Activated CD4-positive, alpha-beta T cell treated with anti-CD3 and anti-CD28 coated beads, Interleukin-2, amount 10 ng/mL, durations not matched to agents 24 days and 14 days (primary cell): Measurements from ENCODE around the gene CUBN. TPM values are rescaled to one million over a fixed set of nuclear protein-coding genes. Genes with fewer than 3 reads are reported as not detected.

Experiments used
- DNase-seq: peaks from one replicate; pipeline ENCODE4 v3.0.0; 2022
- H3K27ac Mint-ChIP-seq: one replicate; pipeline ENCODE4 v1.8.0; 2022; ENCODE audit warnings: mild to moderate bottlenecking, mixed read lengths
- H3K27me3 Mint-ChIP-seq: one replicate; pipeline ENCODE4 v1.8.0; 2022; ENCODE audit warnings: mixed read lengths
- H3K36me3 Mint-ChIP-seq: one replicate; pipeline ENCODE4 v1.8.0; 2022; ENCODE audit warnings: low read depth, mild to moderate bottlenecking, mixed read lengths
- H3K4me1 Mint-ChIP-seq: one replicate; pipeline ENCODE4 v1.8.0; 2021; ENCODE audit warnings: mixed read lengths
- H3K4me3 Mint-ChIP-seq: one replicate; pipeline ENCODE4 v1.8.0; 2022; ENCODE audit warnings: mild to moderate bottlenecking, moderate library complexity, mixed read lengths
- H3K9me3 Mint-ChIP-seq: one replicate; pipeline ENCODE4 v1.8.0; 2021; ENCODE audit warnings: mixed read lengths
- intact Hi-C: fragments of 100-400 bp; cut with micrococcal nuclease; formaldehyde crosslinking; loops from one replicate; pipeline ENCODE4 v1.15.1; 2023
- total RNA-seq: library from RNA; stranded (reverse); gene quantifications from 2 replicates; pipeline ENCODE4 v1.2.3, GENCODE V29; 2022

CUBN gene
- total RNA-seq, 1 donor from 2014 or later: 0.07 TPM

GRCh38 chr10:16950656-16951601 lies 178.7 kb downstream of the CUBN start:
- Mint-ChIP-seq H3K4me3 (no peak overlapping the region), H3K4me1 (peaks cover 7% of the 10 kb centered on the region), H3K27ac (no peak overlapping the region), H3K36me3 (no peaks in the 10 kb centered on the region), H3K27me3 (peaks cover 10% of the 10 kb centered on the region), H3K9me3 (no peaks in the 10 kb centered on the region)
- no peak for DNase-seq
- intact Hi-C loops: no loop called here

- Mint-ChIP-seq H3K36me3 (no peaks in the 10 kb centered on the region), H3K9me3 (no peaks in the 10 kb centered on the region), H3K27ac (no peak overlapping the region), H3K4me1 (peaks cover 7% of the 10 kb centered on the region), H3K27me3 (peaks cover 7% of the 10 kb centered on the region), H3K4me3 (no peak overlapping the region)
- no peak for DNase-seq
- intact Hi-C loops: no loop called here
Measured at GRCh38 chr10:16949816-16950215, 179.8 kb downstream of the CUBN start.

GRCh38 chr10:16948361-16948760 lies 181.2 kb downstream of the CUBN start:
- peaks cover 6% of the 10 kb centered on the region for H3K27me3 Mint-ChIP-seq
- no peak overlapping the region for H3K4me3 Mint-ChIP-seq
- peak; percentile 62 for DNase-seq
- H3K4me1 Mint-ChIP-seq: peaks cover 9% of the 10 kb centered on the region
- no peaks in the 10 kb centered on the region for H3K9me3 Mint-ChIP-seq
- H3K27ac Mint-ChIP-seq: no peak overlapping the region
- intact Hi-C loops: no loop called here
- no peaks in the 10 kb centered on the region for H3K36me3 Mint-ChIP-seq

- intact Hi-C loops: no loop called here
- no peak for DNase-seq
- Mint-ChIP-seq H3K27ac (no peak overlapping the region), H3K9me3 (no peaks in the 10 kb centered on the region), H3K36me3 (no peaks in the 10 kb centered on the region), H3K27me3 (peaks cover 10% of the 10 kb centered on the region), H3K4me3 (no peak overlapping the region), H3K4me1 (peaks cover 6% of the 10 kb centered on the region)
Measured at GRCh38 chr10:16947069-16947468, 182.5 kb downstream of the CUBN start.

- intact Hi-C loops: no loop called here
- H3K9me3 Mint-ChIP-seq: no peaks in the 10 kb centered on the region
- H3K4me3 Mint-ChIP-seq: no peak overlapping the region
- no peak overlapping the region for H3K27ac Mint-ChIP-seq
- no peak for DNase-seq
- H3K36me3 Mint-ChIP-seq: no peaks in the 10 kb centered on the region
- H3K4me1 Mint-ChIP-seq: peaks cover 3% of the 10 kb centered on the region
- H3K27me3 Mint-ChIP-seq: peaks cover 17% of the 10 kb centered on the region
Measured at GRCh38 chr10:16945593-16945992, 184.0 kb downstream of the CUBN start.

GRCh38 chr10:16944986-16945385 lies 184.6 kb downstream of the CUBN start:
- H3K27me3 Mint-ChIP-seq: peaks cover 18% of the 10 kb centered on the region
- H3K36me3 Mint-ChIP-seq: no peaks in the 10 kb centered on the region
- no peak for DNase-seq
- peaks cover 3% of the 10 kb centered on the region for H3K4me1 Mint-ChIP-seq
- no peak overlapping the region for H3K4me3 Mint-ChIP-seq
- H3K27ac Mint-ChIP-seq: no peak overlapping the region
- intact Hi-C loops: no loop called here
- no peaks in the 10 kb centered on the region for H3K9me3 Mint-ChIP-seq

- no peak overlapping the region for H3K4me3 Mint-ChIP-seq
- peaks cover 17% of the 10 kb centered on the region for H3K27me3 Mint-ChIP-seq
- H3K4me1 Mint-ChIP-seq: peaks cover 2% of the 10 kb centered on the region
- H3K9me3 Mint-ChIP-seq: no peaks in the 10 kb centered on the region
- no peaks in the 10 kb centered on the region for H3K36me3 Mint-ChIP-seq
- H3K27ac Mint-ChIP-seq: no peak overlapping the region
- no peak for DNase-seq
- intact Hi-C loops: no loop called here
Measured at GRCh38 chr10:16944402-16944801, 185.2 kb downstream of the CUBN start.

GRCh38 chr10:16943295-16944285 lies 186.0 kb downstream of the CUBN start:
- H3K27me3 Mint-ChIP-seq: peaks cover 17% of the 10 kb centered on the region
- no peak for DNase-seq
- no peaks in the 10 kb centered on the region for H3K36me3 Mint-ChIP-seq
- peaks cover 2% of the 10 kb centered on the region for H3K4me1 Mint-ChIP-seq
- no peaks in the 10 kb centered on the region for H3K9me3 Mint-ChIP-seq
- intact Hi-C loops: no loop called here
- no peak overlapping the region for H3K4me3 Mint-ChIP-seq
- no peak overlapping the region for H3K27ac Mint-ChIP-seq

- no peak overlapping the region for H3K27ac Mint-ChIP-seq
- H3K4me3 Mint-ChIP-seq: no peak overlapping the region
- DNase-seq: no peak
- peaks cover 20% of the 10 kb centered on the region for H3K27me3 Mint-ChIP-seq
- no peaks in the 10 kb centered on the region for H3K9me3 Mint-ChIP-seq
- intact Hi-C loops: no loop called here
- no peaks in the 10 kb centered on the region for H3K36me3 Mint-ChIP-seq
- H3K4me1 Mint-ChIP-seq: peaks cover 2% of the 10 kb centered on the region
Measured at GRCh38 chr10:16942381-16943078, 187.1 kb downstream of the CUBN start.

GRCh38 chr10:16941870-16942269 lies 187.7 kb downstream of the CUBN start:
- no peak overlapping the region for H3K27ac Mint-ChIP-seq
- H3K4me1 Mint-ChIP-seq: peaks cover 2% of the 10 kb centered on the region
- H3K36me3 Mint-ChIP-seq: no peaks in the 10 kb centered on the region
- H3K4me3 Mint-ChIP-seq: no peak overlapping the region
- H3K9me3 Mint-ChIP-seq: no peaks in the 10 kb centered on the region
- peaks cover 21% of the 10 kb centered on the region for H3K27me3 Mint-ChIP-seq
- intact Hi-C loops: no loop called here
- DNase-seq: no peak

- Mint-ChIP-seq H3K9me3 (no peaks in the 10 kb centered on the region), H3K27me3 (peaks cover 21% of the 10 kb centered on the region), H3K36me3 (no peaks in the 10 kb centered on the region), H3K4me1 (peaks cover 2% of the 10 kb centered on the region), H3K27ac (no peak overlapping the region), H3K4me3 (no peak overlapping the region)
- DNase-seq: no peak
- intact Hi-C loops: no loop called here
Measured at GRCh38 chr10:16941067-16941466, 188.5 kb downstream of the CUBN start.

- intact Hi-C loops: no loop called here
- Mint-ChIP-seq H3K27ac (no peak overlapping the region), H3K9me3 (no peaks in the 10 kb centered on the region), H3K36me3 (no peaks in the 10 kb centered on the region), H3K4me1 (no peaks in the 10 kb centered on the region), H3K4me3 (no peak overlapping the region), H3K27me3 (peaks cover 18% of the 10 kb centered on the region)
- no peak for DNase-seq
Measured at GRCh38 chr10:16938952-16939351, 190.7 kb downstream of the CUBN start.

- Mint-ChIP-seq H3K9me3 (no peaks in the 10 kb centered on the region), H3K4me1 (no peaks in the 10 kb centered on the region), H3K4me3 (no peak overlapping the region), H3K36me3 (no peaks in the 10 kb centered on the region), H3K27ac (no peak overlapping the region), H3K27me3 (peaks cover 7% of the 10 kb centered on the region)
- no peak for DNase-seq
- intact Hi-C loops: no loop called here
Measured at GRCh38 chr10:16934461-16934860, 195.2 kb downstream of the CUBN start.
